Measurements from ENCODE around the gene LTBR. TPM values are rescaled to one million over a fixed set of nuclear protein-coding genes. Genes with fewer than 3 reads are reported as not detected.

Gene LTBR
- total RNA-seq, 4 donors from 2014 or later: 28.1 to 116 (median 83.5) TPM

GRCh38 chr12:6380141-6381121 lies 3.5 kb upstream of the LTBR start:
- Histone ChIP-seq H3K27me3 (no peaks in the 10 kb centered on the region), H3K27ac (no peak overlapping the region), H3K36me3 (no peaks in the 10 kb centered on the region), H3K4me1 (peaks cover 15 to 24% of the 10 kb centered on the region in 2 donors), H3K4me3 (no peak overlapping the region), H3K9me3 (no peaks in the 10 kb centered on the region)
- peak in 1 of 2 donors; percentile 20 for DNase-seq
- TF ChIP-seq, protein P1, sequence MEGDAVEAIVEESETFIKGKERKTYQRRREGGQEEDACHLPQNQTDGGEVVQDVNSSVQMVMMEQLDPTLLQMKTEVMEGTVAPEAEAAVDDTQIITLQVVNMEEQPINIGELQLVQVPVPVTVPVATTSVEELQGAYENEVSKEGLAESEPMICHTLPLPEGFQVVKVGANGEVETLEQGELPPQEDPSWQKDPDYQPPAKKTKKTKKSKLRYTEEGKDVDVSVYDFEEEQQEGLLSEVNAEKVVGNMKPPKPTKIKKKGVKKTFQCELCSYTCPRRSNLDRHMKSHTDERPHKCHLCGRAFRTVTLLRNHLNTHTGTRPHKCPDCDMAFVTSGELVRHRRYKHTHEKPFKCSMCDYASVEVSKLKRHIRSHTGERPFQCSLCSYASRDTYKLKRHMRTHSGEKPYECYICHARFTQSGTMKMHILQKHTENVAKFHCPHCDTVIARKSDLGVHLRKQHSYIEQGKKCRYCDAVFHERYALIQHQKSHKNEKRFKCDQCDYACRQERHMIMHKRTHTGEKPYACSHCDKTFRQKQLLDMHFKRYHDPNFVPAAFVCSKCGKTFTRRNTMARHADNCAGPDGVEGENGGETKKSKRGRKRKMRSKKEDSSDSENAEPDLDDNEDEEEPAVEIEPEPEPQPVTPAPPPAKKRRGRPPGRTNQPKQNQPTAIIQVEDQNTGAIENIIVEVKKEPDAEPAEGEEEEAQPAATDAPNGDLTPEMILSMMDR (IDR thresholded peaks at IDR 0.05): no peak
- TF ChIP-seq POLR2A (IDR thresholded peaks at IDR 0.05): no peak
- intact Hi-C loops (cut with DNase I; ENCODE audit: low total_unique reads): no loop called here

DNA sequence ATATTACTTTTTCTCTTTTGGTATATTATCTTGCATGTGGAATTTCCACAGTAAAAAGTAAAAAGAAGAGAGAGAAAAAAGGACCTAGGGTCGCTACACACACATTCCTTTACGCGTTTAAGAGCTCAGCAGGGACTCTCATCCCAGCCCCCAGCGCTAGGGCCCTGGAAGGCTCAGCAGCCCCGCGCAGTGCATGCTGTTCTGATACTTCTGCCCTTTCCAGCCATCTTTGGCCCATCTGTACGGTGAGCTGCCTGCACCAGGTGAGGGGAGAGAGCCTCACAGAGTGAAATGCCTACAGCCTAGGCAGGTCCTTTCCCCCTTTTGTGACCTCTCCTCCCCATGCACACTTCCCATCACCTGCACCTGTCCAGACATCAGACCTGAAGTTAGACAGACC lies 1.6 kb upstream of the LTBR start:
- TF ChIP-seq POLR2A (IDR thresholded peaks at IDR 0.05): no peak
- TF ChIP-seq, protein P1 (IDR thresholded peaks at IDR 0.05): no peak
- no peaks in the 10 kb centered on the region for H3K27me3 ChIP-seq

GRCh38 chr12:6382982-6383381 lies 980 bp upstream of the LTBR start:
- Histone ChIP-seq H3K9me3 (no peaks in the 10 kb centered on the region), H3K27ac (peak overlapping the region; percentile 95 to 97), H3K4me1 (peaks cover 0 to 7% of the 10 kb centered on the region in 2 donors), H3K36me3 (no peaks in the 10 kb centered on the region), H3K4me3 (peak overlapping the region in 1 of 2 donors; percentile 47), H3K27me3 (no peaks in the 10 kb centered on the region)
- no peak for TF ChIP-seq POLR2A (IDR thresholded peaks at IDR 0.05)
- TF ChIP-seq, protein P1 (IDR thresholded peaks at IDR 0.05): no peak
- DNase-seq: no peak
- intact Hi-C loops (cut with DNase I; ENCODE audit: low total_unique reads): no loop called here

More for the DNA sequence above, 1.6 kb upstream of the LTBR start:
- Histone ChIP-seq H3K4me1 (peaks cover 2 to 8% of the 10 kb centered on the region in 2 donors), H3K27ac (peak overlapping the region; percentile 95 to 97), H3K4me3 (no peak overlapping the region), H3K36me3 (no peaks in the 10 kb centered on the region), H3K9me3 (no peaks in the 10 kb centered on the region)
- no peak for DNase-seq
- intact Hi-C loops (cut with DNase I; ENCODE audit: low total_unique reads): no loop called here

DNA sequence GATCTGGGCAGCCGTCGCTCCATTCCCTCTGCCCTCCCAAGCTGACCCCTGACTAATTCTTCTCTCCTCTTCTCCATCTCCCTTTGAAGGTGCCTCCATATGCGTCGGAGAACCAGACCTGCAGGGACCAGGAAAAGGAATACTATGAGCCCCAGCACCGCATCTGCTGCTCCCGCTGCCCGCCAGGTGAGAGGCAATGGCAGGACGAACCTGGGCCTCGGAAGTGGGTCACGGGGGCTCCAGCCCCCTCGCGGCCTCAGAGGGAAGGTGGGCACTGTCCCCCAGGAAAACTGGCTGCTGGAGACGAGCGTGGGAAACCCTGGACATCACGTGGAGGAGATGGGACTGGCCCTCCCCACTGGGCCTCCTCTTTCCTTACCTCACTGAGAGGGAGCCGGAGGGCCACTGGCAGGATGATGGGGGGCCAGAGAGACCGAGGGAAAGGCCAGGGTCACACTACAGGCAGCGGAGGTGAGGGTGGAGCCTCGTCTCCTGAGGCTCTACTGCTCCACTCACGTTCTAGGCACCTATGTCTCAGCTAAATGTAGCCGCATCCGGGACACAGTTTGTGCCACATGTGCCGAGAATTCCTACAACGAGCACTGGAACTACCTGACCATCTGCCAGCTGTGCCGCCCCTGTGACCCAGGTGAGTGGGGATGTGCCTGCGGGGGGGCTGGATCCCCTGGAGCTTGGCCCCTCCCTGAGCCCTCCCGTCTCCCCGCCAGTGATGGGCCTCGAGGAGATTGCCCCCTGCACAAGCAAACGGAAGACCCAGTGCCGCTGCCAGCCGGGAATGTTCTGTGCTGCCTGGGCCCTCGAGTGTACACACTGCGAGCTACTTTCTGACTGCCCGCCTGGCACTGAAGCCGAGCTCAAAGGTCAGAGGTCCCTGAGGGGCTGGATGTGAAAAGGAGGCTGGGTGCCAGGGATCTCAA lies 806 bp downstream of the LTBR start:
- H3K4me1 ChIP-seq: peaks cover 0 to 7% of the 10 kb centered on the region in 2 donors
- peak overlapping the region; percentile 95 to 97 for H3K27ac ChIP-seq
- DNase-seq: peak in 1 of 2 donors; percentile 42
- peak in 1 of 2 donors; percentile 7 for TF ChIP-seq POLR2A (IDR thresholded peaks at IDR 0.05)
- TF ChIP-seq, protein P1 (IDR thresholded peaks at IDR 0.05): no peak
- peak overlapping the region; percentile 47 to 73 for H3K4me3 ChIP-seq
- H3K27me3 ChIP-seq: no peaks in the 10 kb centered on the region
- intact Hi-C loops (cut with DNase I; ENCODE audit: low total_unique reads): no loop called here
- H3K9me3 ChIP-seq: no peaks in the 10 kb centered on the region
- no peaks in the 10 kb centered on the region for H3K36me3 ChIP-seq

All from uterus (tissue), 4 donors.